Fibroblast of villous mesenchyme (primary cell): ENCODE measurements around the gene NAMPT. TPM values are rescaled to one million over a fixed set of nuclear protein-coding genes. Genes with fewer than 3 reads are reported as not detected.

ENCODE experiments used
- DNase-seq: peaks from one replicate; pipeline ENCODE4 v3.0.0-alpha.2; 2010; ENCODE audit warnings: low read depth
- H3K4me3 ChIP-seq: 2 replicates; pipeline ENCODE4 v1.5.1; 2011; ENCODE audit warnings: low read depth, mild to moderate bottlenecking, low read length
- CTCF ChIP-seq: IDR thresholded peaks from 2 replicates; pipeline ENCODE4 v1.5.1; 2012; ENCODE audit warnings: low read depth, mild to moderate bottlenecking, low read length; ENCODE audit not compliant: insufficient read depth
- total RNA-seq: library from RNA; depleted of rRNA; stranded (reverse); fragments of >200 nt; gene quantifications from 2 replicates; pipeline ENCODE4 v1.2.3, GENCODE V29; 2012

The NAMPT gene
- total RNA-seq, 1 donor: 180 TPM

GRCh38 chr7:106247841-106248240, 36.9 kb downstream of the NAMPT start:
- no peak for TF ChIP-seq CTCF
- H3K4me3 ChIP-seq: no peak overlapping the region
- DNase-seq: no peak

GRCh38 chr7:106246902-106247711, 37.7 kb downstream of the NAMPT start:
- H3K4me3 ChIP-seq: no peak overlapping the region
- no peak for TF ChIP-seq CTCF
- DNase-seq: no peak

DNA sequence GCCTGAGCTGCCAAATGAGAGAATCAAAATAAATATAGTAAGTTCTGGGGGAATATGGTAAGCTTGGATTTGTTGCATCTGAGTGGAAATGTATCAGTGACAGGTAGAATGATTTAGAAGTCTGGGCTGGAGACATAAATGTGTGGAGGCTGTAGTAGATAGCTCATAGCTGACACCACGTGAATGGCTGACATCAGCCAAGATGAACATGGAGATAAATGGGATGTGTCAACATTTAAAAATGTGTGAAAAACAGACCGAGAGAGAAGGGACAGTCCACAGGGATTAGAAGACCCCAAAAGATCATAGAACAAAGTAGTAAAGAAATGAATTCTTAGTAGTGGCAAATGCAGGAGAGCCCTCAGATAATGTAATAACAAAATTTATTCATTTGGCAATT, 40.9 kb downstream of the NAMPT start:
- TF ChIP-seq CTCF: no peak
- DNase-seq: peak; percentile 42

GRCh38 chr7:106239406-106239805, 45.4 kb downstream of the NAMPT start:
- no peak for TF ChIP-seq CTCF
- no peak for DNase-seq

More for the DNA sequence above, 40.9 kb downstream of the NAMPT start:
- no peak overlapping the region for H3K4me3 ChIP-seq

DNA sequence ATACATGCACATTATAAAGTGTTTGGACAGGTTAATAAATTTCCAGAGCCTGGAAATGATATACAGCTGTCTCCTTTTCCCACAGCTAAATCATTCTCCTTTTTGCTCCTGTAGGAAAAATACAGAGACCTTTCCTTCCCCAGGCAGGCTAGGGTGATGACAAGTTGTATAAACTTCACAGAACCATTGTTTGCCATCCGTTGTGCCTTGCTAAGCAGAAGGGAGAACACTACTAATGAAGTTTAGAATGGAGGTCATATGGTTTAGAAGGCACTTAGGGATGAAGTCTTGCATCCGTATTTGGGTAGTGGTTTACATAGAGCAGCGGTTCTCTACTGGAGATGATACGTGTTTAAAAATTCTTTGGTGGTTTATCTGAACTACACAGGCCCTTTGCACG, 46.0 kb downstream of the NAMPT start:
- no peak for DNase-seq
- no peak overlapping the region for H3K4me3 ChIP-seq
- TF ChIP-seq CTCF: no peak

More at GRCh38 chr7:106239406-106239805, 45.4 kb downstream of the NAMPT start:
- H3K4me3 ChIP-seq: no peak overlapping the region

DNA sequence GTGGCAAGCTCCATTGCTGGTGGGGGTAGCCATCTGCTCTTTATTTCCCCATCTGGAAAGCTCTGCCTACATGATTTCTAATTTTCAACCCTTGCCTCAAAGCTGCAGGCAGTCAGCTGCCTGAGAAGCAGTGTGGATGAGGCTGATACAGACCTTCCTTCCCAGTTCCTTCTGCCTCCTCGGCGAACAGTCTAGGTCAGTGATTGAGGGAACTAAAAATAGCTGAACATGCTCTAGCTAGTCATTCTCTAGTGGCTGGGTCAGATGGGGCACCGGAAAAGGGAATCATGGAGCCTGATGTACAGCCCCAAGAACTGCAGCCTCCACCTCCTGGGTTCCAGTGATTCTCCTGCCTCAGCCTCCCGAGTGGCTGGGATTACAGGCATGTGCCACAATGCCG, 48.7 kb downstream of the NAMPT start:
- TF ChIP-seq CTCF: no peak
- no peak overlapping the region for H3K4me3 ChIP-seq
- no peak for DNase-seq

- no peak for TF ChIP-seq CTCF
- DNase-seq: no peak
- no peak overlapping the region for H3K4me3 ChIP-seq
Observed at GRCh38 chr7:106234425-106234824, 50.4 kb downstream of the NAMPT start.
